SK-N-SH (cell line): ENCODE measurements around the gene PHYKPL. TPM values are rescaled to one million over a fixed set of nuclear protein-coding genes. Genes with fewer than 3 reads are reported as not detected.

Source experiments
- CTCF ChIA-PET: fragments of 300-600, 350-600 bp; formaldehyde crosslinking; extraction: SDS; loops from one replicate; lab custom pipeline; 2021; lab: Yijun Ruan, JAX
- POLR2A ChIA-PET: fragments of 350-600 bp; sonication (Branson Sonifier 250); formaldehyde crosslinking; extraction: SDS; loops from one replicate; lab custom pipeline; 2020; ENCODE audit warnings: antibody characterized with exemption, inconsistent platforms; lab: Yijun Ruan, JAX
- DNase-seq: peaks from one replicate; pipeline ENCODE4 v3.0.0; 2012
- H2AFZ ChIP-seq: fragments of 200-600 bp; sonication (generic); 2 replicates; pipeline ENCODE4 v1.8.1; 2016; ENCODE audit warnings: antibody characterized with exemption, mild to moderate bottlenecking, low read depth
- H3F3A ChIP-seq: fragments of 200-600 bp; sonication (generic); replicated peaks from 2 replicates; pipeline ENCODE3; 2016; ENCODE audit warnings: antibody characterized with exemption, mild to moderate bottlenecking; ENCODE audit not compliant: insufficient read depth
- H3K27ac ChIP-seq, 2 experiments: fragments of 200-500 bp in 1 of 2; fragments of 200-600 bp in 1 of 2; sonication (Bioruptor generic) in 1 of 2; sonication (generic), shearing (Covaris generic) in 1 of 2; 2 replicates each; pipeline versions ENCODE4 v1.5.1 to v1.6.1; 2014 to 2016; ENCODE audit warnings: low read depth in 2 of 2, inconsistent platforms in 1 of 2, low read length in 1 of 2, mild to moderate bottlenecking in 1 of 2, mixed read lengths in 1 of 2
- H3K27me3 ChIP-seq: fragments of 200-600 bp; sonication (generic), shearing (Covaris generic); 2 replicates; pipeline ENCODE4 v1.6.1; 2016; ENCODE audit warnings: mixed run types; ENCODE audit not compliant: insufficient read depth
- H3K36me3 ChIP-seq, 2 experiments: fragments of 200-500 bp in 1 of 2; fragments of 200-600 bp in 1 of 2; sonication (Bioruptor generic) in 1 of 2; sonication (generic) in 1 of 2; replicated peaks in 1 of 2; 2 replicates each; pipeline versions ENCODE3 to v1.5.1; 2014 to 2016; ENCODE audit warnings: low read length in 1 of 2, mild to moderate bottlenecking in 1 of 2; ENCODE audit not compliant: insufficient read depth in 2 of 2, control insufficient read depth in 1 of 2
- H3K4me1 ChIP-seq, 2 experiments: fragments of 200-500 bp in 1 of 2; fragments of 200-600 bp in 1 of 2; sonication (Bioruptor generic) in 1 of 2; sonication (generic), shearing (Covaris generic) in 1 of 2; 2 replicates each; pipeline versions ENCODE4 v1.5.1 to v1.6.1; 2014 to 2016; ENCODE audit warnings: low read depth in 1 of 2, low read length in 1 of 2, mixed run types in 1 of 2; ENCODE audit not compliant: insufficient read depth in 2 of 2, control insufficient read depth in 1 of 2
- H3K4me2 ChIP-seq: fragments of 200-600 bp; sonication (generic), shearing (Covaris generic); 2 replicates; pipeline ENCODE4 v1.6.1; 2017; ENCODE audit warnings: mixed run types
- H3K4me3 ChIP-seq, 2 experiments: fragments of 200-500 bp in 1 of 2; fragments of 200-600 bp in 1 of 2; sonication (Bioruptor generic) in 1 of 2; sonication (generic), shearing (Covaris generic) in 1 of 2; 2 replicates each; pipeline versions ENCODE4 v1.5.1 to v1.8.1; 2014 to 2016; ENCODE audit warnings: low read depth in 2 of 2, inconsistent platforms in 1 of 2, low read length in 1 of 2, mild to moderate bottlenecking in 1 of 2, mixed read lengths in 1 of 2, moderate library complexity in 1 of 2
- H3K79me2 ChIP-seq: fragments of 200-600 bp; sonication (generic); 2 replicates; pipeline ENCODE4 v1.8.1; 2017; ENCODE audit warnings: mild to moderate bottlenecking; ENCODE audit not compliant: insufficient read depth
- H3K9ac ChIP-seq: fragments of 200-600 bp; sonication (generic); 2 replicates; pipeline ENCODE4 v1.6.1; 2017; ENCODE audit warnings: mixed run types
- H3K9me2 ChIP-seq: fragments of 200-600 bp; sonication (generic); 2 replicates; pipeline ENCODE4 v1.6.1; 2017; ENCODE audit warnings: mixed run types
- H3K9me3 ChIP-seq: fragments of 200-600 bp; sonication (generic); 2 replicates; pipeline ENCODE4 v1.6.1; 2017; ENCODE audit warnings: mixed run types, mild to moderate bottlenecking, moderate library complexity
- H4K20me1 ChIP-seq: fragments of 200-600 bp; sonication (generic); 2 replicates; pipeline ENCODE4 v1.6.1; 2017; ENCODE audit warnings: mild to moderate bottlenecking, mixed run types; ENCODE audit not compliant: insufficient read depth
- ELF1 ChIP-seq: IDR thresholded peaks from 2 replicates; pipeline ENCODE4 v1.4.0; 2012
- EZH2phosphoT487 ChIP-seq: fragments of 200-600 bp; sonication (generic); IDR thresholded peaks from 2 replicates; pipeline ENCODE4 v1.6.1; 2017; ENCODE audit warnings: low read depth, mixed run types, mild to moderate bottlenecking, antibody characterized with exemption, moderate library complexity, borderline replicate concordance
- FOSL2 ChIP-seq: IDR thresholded peaks from 2 replicates; pipeline ENCODE4 v1.4.0; 2012; ENCODE audit warnings: low read depth, mild to moderate bottlenecking, moderate library complexity, borderline replicate concordance
- FOXJ3 ChIP-seq: sonication (generic); formaldehyde crosslinking; IDR thresholded peaks from 2 replicates; pipeline ENCODE4 v1.5.1; 2020; ENCODE audit warnings: mild to moderate bottlenecking, missing genetic modification reagents
- FOXM1 ChIP-seq: IDR thresholded peaks from 2 replicates; pipeline ENCODE4 v1.4.0; 2012; ENCODE audit warnings: low read depth, mild to moderate bottlenecking
- IRF3 ChIP-seq: fragments of 150-350 bp; IDR thresholded peaks from 2 replicates; pipeline ENCODE4 v1.6.1; 2016; ENCODE audit warnings: mild to moderate bottlenecking, low read depth, low read length
- JUND ChIP-seq: IDR thresholded peaks from 2 replicates; pipeline ENCODE4 v1.4.0; 2012
- NFIC ChIP-seq: IDR thresholded peaks from 2 replicates; pipeline ENCODE4 v1.4.0; 2012; ENCODE audit warnings: borderline replicate concordance
- POLR2AphosphoS5 ChIP-seq: IDR thresholded peaks from 2 replicates; pipeline ENCODE4 v1.6.1; 2012; ENCODE audit warnings: low read depth, low read length
- TCF12 ChIP-seq: IDR thresholded peaks from 2 replicates; pipeline ENCODE4 v1.4.0; 2012
- WGBS: methylation state at CpG from one replicate; pipeline ENCODE4 v1.1.6; 2017; ENCODE audit warnings: low lambda C conversion rate; 5-methylcytosine and 5-hydroxymethylcytosine counted together
- polyA plus RNA-seq, 3 experiments: library from polyadenylated mRNA; depleted of rRNA; stranded (reverse); fragments of >200 nt; gene quantifications; 2 replicates each; pipeline ENCODE4 v1.2.3, GENCODE V29; 2012
- TF ChIP-seq, protein P1 (sequence below): IDR thresholded peaks from 2 replicates; pipeline ENCODE4 v1.6.1; 2012; ENCODE audit warnings: mild to moderate bottlenecking, low read depth, low read length, moderate library complexity

The PHYKPL gene
- polyA plus RNA-seq, 1 of the 3 experiments (the other 2 are of a cell fraction), result 46.8 TPM

- peaks cover 77% of the 10 kb centered on the region for H4K20me1 ChIP-seq
- peaks cover 7% of the 10 kb centered on the region for H3F3A ChIP-seq
- no peak overlapping the region for H3K9ac ChIP-seq
- POLR2A ChIA-PET, result interaction anchor here (0.8 kb wide), 1 partner anchor 18 kb away, joined by 4 read pairs; no protein-coding TSS in a partner anchor
- H3K9me2 ChIP-seq, result no peaks in the 10 kb centered on the region
- H3K36me3 ChIP-seq, result peaks cover 45 to 69% of the 10 kb centered on the region in 2 experiments
- H3K4me1 ChIP-seq, result peaks cover 14 to 26% of the 10 kb centered on the region in 2 experiments
- peaks cover 93% of the 10 kb centered on the region for H3K79me2 ChIP-seq
- H3K27ac ChIP-seq, result no peak overlapping the region
- WGBS, result 92% methylated on average over 1 of the region's 1 CpG
- 0 out of 2 replicates have a peak overlapping the region, but pooled peaks have one; percentile 11 for H3K4me2 ChIP-seq
- no peak overlapping the region for H2AFZ ChIP-seq
- TF ChIP-seq ELF1, result no peak
- no peak for TF ChIP-seq IRF3
- TF ChIP-seq, all 33 proteins: peak for 0
- CTCF ChIA-PET, result interaction anchor here (1.0 kb wide), 1 partner anchor 8 kb away, joined by 4 read pairs; no protein-coding TSS in a partner anchor
- Histone ChIP-seq H3K27me3 (no peaks in the 10 kb centered on the region), H3K9me3 (no peaks in the 10 kb centered on the region), H3K4me3 (no peak overlapping the region)
- no peak for DNase-seq
Measured at GRCh38 chr5:178207917-178208280, 24.7 kb downstream of the PHYKPL start.

- H3F3A ChIP-seq, result peaks cover 7% of the 10 kb centered on the region
- CTCF ChIA-PET, result interaction anchor here (1.0 to 2.3 kb wide), 3 partner anchors 9 to 131 kb away, joined by 3 to 6 read pairs (median 4); partner anchors contain the start of gene PHYKPL
- H3K79me2 ChIP-seq, result peaks cover 88% of the 10 kb centered on the region
- TF ChIP-seq FOSL2 (no peak), POLR2AphosphoS5 (peak; percentile 54)
- no peak overlapping the region for H3K9ac ChIP-seq
- DNase-seq, result no peak
- H2AFZ ChIP-seq, result no peak overlapping the region
- H3K27ac ChIP-seq, result no peak overlapping the region
- H4K20me1 ChIP-seq, result peaks cover 71% of the 10 kb centered on the region
- 79% methylated on average over 5 of the region's 5 CpGs for WGBS
- H3K9me3 ChIP-seq, result no peaks in the 10 kb centered on the region
- H3K4me3 ChIP-seq, result no peak overlapping the region; a peak in 1 of 4 replicates
- peaks cover 14 to 21% of the 10 kb centered on the region in 2 experiments for H3K4me1 ChIP-seq
- POLR2A ChIA-PET, result interaction anchor here (0.8 to 1.1 kb wide), 2 partner anchors 19 to 25 kb away, joined by 3 to 4 read pairs; partner anchors contain the start of gene PHYKPL
- no peaks in the 10 kb centered on the region for H3K27me3 ChIP-seq
- H3K4me2 ChIP-seq, result peak overlapping the region; percentile 94
- no peaks in the 10 kb centered on the region for H3K9me2 ChIP-seq
- peaks cover 45 to 63% of the 10 kb centered on the region in 2 experiments for H3K36me3 ChIP-seq
Measured at GRCh38 chr5:178207183-178207916, 25.3 kb downstream of the PHYKPL start.

GRCh38 chr5:178206166-178207101 is 26.2 kb downstream of the PHYKPL start:
- no peaks in the 10 kb centered on the region for H3K9me3 ChIP-seq
- H3K4me1 ChIP-seq, result peaks cover 14 to 21% of the 10 kb centered on the region in 2 experiments
- H3K27me3 ChIP-seq, result no peaks in the 10 kb centered on the region
- WGBS, result 31% methylated on average over 12 of the region's 12 CpGs
- peak overlapping the region; percentile 94 for H3K4me2 ChIP-seq
- ChIA-PET CTCF (interaction anchor here (1.0 to 2.3 kb wide), 3 partner anchors 10 to 130 kb away, joined by 3 to 6 read pairs (median 4); partner anchors contain the start of gene PHYKPL), POLR2A (interaction anchor here (1.1 kb wide), 1 partner anchor 26 kb away, joined by 3 read pairs; the partner anchor contains the start of gene PHYKPL)
- H2AFZ ChIP-seq, result no peak overlapping the region
- DNase-seq, result no peak
- peaks cover 62% of the 10 kb centered on the region for H4K20me1 ChIP-seq
- H3K27ac ChIP-seq, result no peak overlapping the region; a peak in 1 of 4 replicates
- peak overlapping the region; percentile 84 to 90 for H3K4me3 ChIP-seq
- H3K9ac ChIP-seq, result peak overlapping the region; percentile 95; the same call in 1 of the 2 replicates
- peaks cover 7% of the 10 kb centered on the region for H3F3A ChIP-seq
- H3K79me2 ChIP-seq, result peaks cover 80% of the 10 kb centered on the region
- H3K9me2 ChIP-seq, result no peaks in the 10 kb centered on the region
- H3K36me3 ChIP-seq, result peaks cover 45 to 54% of the 10 kb centered on the region in 2 experiments
- no peak for TF ChIP-seq NFIC
- no peak for TF ChIP-seq EZH2phosphoT487
- TF ChIP-seq TCF12, result no peak
- TF ChIP-seq FOXM1, result no peak
- no peak for TF ChIP-seq JUND
- TF ChIP-seq FOXJ3 (CRISPR knock-in tag), result no peak
- TF ChIP-seq IRF3, result no peak
- TF ChIP-seq, protein P1, sequence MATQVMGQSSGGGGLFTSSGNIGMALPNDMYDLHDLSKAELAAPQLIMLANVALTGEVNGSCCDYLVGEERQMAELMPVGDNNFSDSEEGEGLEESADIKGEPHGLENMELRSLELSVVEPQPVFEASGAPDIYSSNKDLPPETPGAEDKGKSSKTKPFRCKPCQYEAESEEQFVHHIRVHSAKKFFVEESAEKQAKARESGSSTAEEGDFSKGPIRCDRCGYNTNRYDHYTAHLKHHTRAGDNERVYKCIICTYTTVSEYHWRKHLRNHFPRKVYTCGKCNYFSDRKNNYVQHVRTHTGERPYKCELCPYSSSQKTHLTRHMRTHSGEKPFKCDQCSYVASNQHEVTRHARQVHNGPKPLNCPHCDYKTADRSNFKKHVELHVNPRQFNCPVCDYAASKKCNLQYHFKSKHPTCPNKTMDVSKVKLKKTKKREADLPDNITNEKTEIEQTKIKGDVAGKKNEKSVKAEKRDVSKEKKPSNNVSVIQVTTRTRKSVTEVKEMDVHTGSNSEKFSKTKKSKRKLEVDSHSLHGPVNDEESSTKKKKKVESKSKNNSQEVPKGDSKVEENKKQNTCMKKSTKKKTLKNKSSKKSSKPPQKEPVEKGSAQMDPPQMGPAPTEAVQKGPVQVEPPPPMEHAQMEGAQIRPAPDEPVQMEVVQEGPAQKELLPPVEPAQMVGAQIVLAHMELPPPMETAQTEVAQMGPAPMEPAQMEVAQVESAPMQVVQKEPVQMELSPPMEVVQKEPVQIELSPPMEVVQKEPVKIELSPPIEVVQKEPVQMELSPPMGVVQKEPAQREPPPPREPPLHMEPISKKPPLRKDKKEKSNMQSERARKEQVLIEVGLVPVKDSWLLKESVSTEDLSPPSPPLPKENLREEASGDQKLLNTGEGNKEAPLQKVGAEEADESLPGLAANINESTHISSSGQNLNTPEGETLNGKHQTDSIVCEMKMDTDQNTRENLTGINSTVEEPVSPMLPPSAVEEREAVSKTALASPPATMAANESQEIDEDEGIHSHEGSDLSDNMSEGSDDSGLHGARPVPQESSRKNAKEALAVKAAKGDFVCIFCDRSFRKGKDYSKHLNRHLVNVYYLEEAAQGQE, result no peak
